T-helper 17 cell (primary cell): Measurements from ENCODE around the gene MYL12A. TPM values are rescaled to one million over a fixed set of nuclear protein-coding genes. Genes with fewer than 3 reads are reported as not detected.
"Not testable (repeated sequence)": the region's sequence is repeated elsewhere in the genome, so short reads cannot be mapped to it uniquely, and the experiment has no call there.

ENCODE experiments used
- ATAC-seq: fragments of 150-1000 bp; cut with Tn5 transposase; 2 replicates; pipeline ENCODE4 v1.10.0; 2021; ENCODE audit warnings: mild to moderate bottlenecking, moderate library complexity
- DNase-seq, 3 donors: peaks; one replicate each; pipeline versions ENCODE4 v3.0.0 to v3.0.0-alpha.2; 2020 to 2021
- H3K9me3 ChIP-seq: one replicate; pipeline ENCODE4 v1.7.0; 2013; ENCODE audit warnings: low read length, mild to moderate bottlenecking; ENCODE audit not compliant: control insufficient read depth, poor library complexity, severe bottlenecking
- H3K27ac Mint-ChIP-seq: one replicate; pipeline ENCODE4 v1.8.0; 2022; ENCODE audit warnings: mild to moderate bottlenecking, moderate library complexity, mixed read lengths
- H3K27me3 Mint-ChIP-seq: one replicate; pipeline ENCODE4 v1.8.0; 2022; ENCODE audit warnings: mixed read lengths
- H3K36me3 Mint-ChIP-seq: one replicate; pipeline ENCODE4 v1.8.0; 2022; ENCODE audit warnings: low read depth, mixed read lengths
- H3K4me1 Mint-ChIP-seq: one replicate; pipeline ENCODE4 v1.8.0; 2022; ENCODE audit warnings: mild to moderate bottlenecking, mixed read lengths
- H3K4me3 Mint-ChIP-seq: one replicate; pipeline ENCODE4 v1.8.0; 2022; ENCODE audit warnings: mild to moderate bottlenecking, moderate library complexity, mixed read lengths
- total RNA-seq, 4 donors: library from RNA in 2 of 4; stranded (reverse) in 2 of 4; gene quantifications; one replicate each; pipeline ENCODE4 v1.2.3 and lab custom pipeline; 2022 to 2026

MYL12A gene
- total RNA-seq, 2 donors from 2014 or later: 480 to 500 TPM

GRCh38 chr18:3217948-3218647 lies 29.5 kb upstream of the MYL12A start:
- H3K27me3 Mint-ChIP-seq: no peaks in the 10 kb centered on the region
- no peak overlapping the region for H3K27ac Mint-ChIP-seq
- H3K9me3 ChIP-seq: no peaks in the 10 kb centered on the region
- H3K36me3 Mint-ChIP-seq: peaks cover 3% of the 10 kb centered on the region
- ATAC-seq (no peak), DNase-seq (no peak)
- H3K4me1 Mint-ChIP-seq: peaks cover 10% of the 10 kb centered on the region
- H3K4me3 Mint-ChIP-seq: no peak overlapping the region

- Mint-ChIP-seq H3K27ac (peak overlapping the region; percentile 72), H3K4me3 (no peak overlapping the region), H3K27me3 (no peaks in the 10 kb centered on the region), H3K36me3 (peaks cover 3% of the 10 kb centered on the region), H3K4me1 (peaks cover 13% of the 10 kb centered on the region)
- no peaks in the 10 kb centered on the region for H3K9me3 ChIP-seq
- no peak for DNase-seq
- no peak for ATAC-seq
Observed at GRCh38 chr18:3218819-3219218, 28.8 kb upstream of the MYL12A start.

- Mint-ChIP-seq H3K36me3 (peaks cover 3% of the 10 kb centered on the region), H3K4me1 (peaks cover 12% of the 10 kb centered on the region), H3K27me3 (no peaks in the 10 kb centered on the region), H3K27ac (peak overlapping the region; percentile 72), H3K4me3 (peak overlapping the region; percentile 43)
- DNase-seq (no peak), ATAC-seq (no peak)
- no peaks in the 10 kb centered on the region for H3K9me3 ChIP-seq
Observed at GRCh38 chr18:3219241-3219630, 28.4 kb upstream of the MYL12A start.

- H3K36me3 Mint-ChIP-seq: peaks cover 3% of the 10 kb centered on the region
- H3K4me3 Mint-ChIP-seq: peak within 1 kb of the TSS; percentile 43
- peaks cover 12% of the 10 kb centered on the region for H3K4me1 Mint-ChIP-seq
- H3K27me3 Mint-ChIP-seq: no peaks in the 10 kb centered on the region
- ATAC-seq (no peak), DNase-seq (no peak)
- no peaks in the 10 kb centered on the region for H3K9me3 ChIP-seq
- peak within 1 kb of the TSS; percentile 72 for H3K27ac Mint-ChIP-seq
Observed at GRCh38 chr18:3219631-3220335, 27.8 kb upstream of the MYL12A start, which contains the start of gene MYOM1. MYOM1 (minus strand) TSS chr18:3219968; CDS start chr18:3215223, 4,745 bp downstream.

- not testable (repeated sequence) for H3K9me3 ChIP-seq, H3K27ac Mint-ChIP-seq, DNase-seq, H3K4me3 Mint-ChIP-seq, H3K27me3 Mint-ChIP-seq, ATAC-seq, H3K36me3 Mint-ChIP-seq
- H3K4me1 Mint-ChIP-seq: peaks cover 12% of the 10 kb centered on the region
Observed at GRCh38 chr18:3220868-3221267, 26.7 kb upstream of the MYL12A start.

- no peak for ATAC-seq
- Mint-ChIP-seq H3K36me3 (peaks cover under 1% of the 10 kb centered on the region), H3K4me1 (peaks cover 12% of the 10 kb centered on the region), H3K27ac (no peak overlapping the region), H3K27me3 (peaks cover 4% of the 10 kb centered on the region), H3K4me3 (no peak overlapping the region)
- H3K9me3 ChIP-seq: no peaks in the 10 kb centered on the region
- DNase-seq: no peak
Observed at GRCh38 chr18:3221496-3221895, 26.1 kb upstream of the MYL12A start.

- H3K9me3 ChIP-seq: no peaks in the 10 kb centered on the region
- DNase-seq (no peak), ATAC-seq (peak; percentile 32)
- H3K27me3 Mint-ChIP-seq: peaks cover 12% of the 10 kb centered on the region
- H3K27ac Mint-ChIP-seq: peak overlapping the region; percentile 27
- peaks cover 2% of the 10 kb centered on the region for H3K36me3 Mint-ChIP-seq
- H3K4me1 Mint-ChIP-seq: peaks cover 12% of the 10 kb centered on the region
- H3K4me3 Mint-ChIP-seq: no peak overlapping the region
Observed at GRCh38 chr18:3223356-3223755, 24.2 kb upstream of the MYL12A start.

GRCh38 chr18:3224223-3224622 lies 23.4 kb upstream of the MYL12A start:
- ATAC-seq (no peak), DNase-seq (no peak)
- Mint-ChIP-seq H3K4me1 (peaks cover 11% of the 10 kb centered on the region), H3K27me3 (peaks cover 12% of the 10 kb centered on the region), H3K27ac (no peak overlapping the region), H3K36me3 (peaks cover 2% of the 10 kb centered on the region), H3K4me3 (no peak overlapping the region)
- no peaks in the 10 kb centered on the region for H3K9me3 ChIP-seq

- ATAC-seq: no peak
- H3K9me3 ChIP-seq: no peaks in the 10 kb centered on the region
- Mint-ChIP-seq H3K4me3 (no peak overlapping the region), H3K4me1 (peaks cover 4% of the 10 kb centered on the region), H3K27ac (no peak overlapping the region), H3K27me3 (peaks cover 12% of the 10 kb centered on the region), H3K36me3 (peaks cover 2% of the 10 kb centered on the region)
- DNase-seq: no peak
Observed at GRCh38 chr18:3225588-3225987, 22.0 kb upstream of the MYL12A start.

- H3K9me3 ChIP-seq: no peaks in the 10 kb centered on the region
- DNase-seq (no peak), ATAC-seq (no peak)
- H3K27me3 Mint-ChIP-seq: peaks cover 12% of the 10 kb centered on the region
- H3K36me3 Mint-ChIP-seq: peaks cover 2% of the 10 kb centered on the region
- H3K4me1 Mint-ChIP-seq: peaks cover 4% of the 10 kb centered on the region
- H3K27ac Mint-ChIP-seq: no peak overlapping the region
- no peak overlapping the region for H3K4me3 Mint-ChIP-seq
Observed at GRCh38 chr18:3226048-3226447, 21.6 kb upstream of the MYL12A start.

GRCh38 chr18:3230401-3231334 lies 16.9 kb upstream of the MYL12A start:
- no peak overlapping the region for H3K27ac Mint-ChIP-seq
- DNase-seq (no peak), ATAC-seq (no peak)
- H3K9me3 ChIP-seq: no peaks in the 10 kb centered on the region
- peaks cover 12% of the 10 kb centered on the region for H3K27me3 Mint-ChIP-seq
- no peak overlapping the region for H3K4me3 Mint-ChIP-seq
- H3K4me1 Mint-ChIP-seq: no peaks in the 10 kb centered on the region
- peaks cover 2% of the 10 kb centered on the region for H3K36me3 Mint-ChIP-seq

- Mint-ChIP-seq H3K27me3 (no peaks in the 10 kb centered on the region), H3K4me3 (no peak overlapping the region), H3K27ac (no peak overlapping the region), H3K4me1 (no peaks in the 10 kb centered on the region), H3K36me3 (no peaks in the 10 kb centered on the region)
- ATAC-seq (no peak), DNase-seq (no peak)
- no peaks in the 10 kb centered on the region for H3K9me3 ChIP-seq
Observed at GRCh38 chr18:3233004-3233403, 14.6 kb upstream of the MYL12A start.
